ENCODE results near the gene SSR4. TPM values are rescaled to one million over a fixed set of nuclear protein-coding genes. Genes with fewer than 3 reads are reported as not detected.

The SSR4 gene
- total RNA-seq, 1 donor = 156 TPM

GRCh38 chrX:153803211-153804099 lies 9.0 kb downstream of the SSR4 start:
- TF ChIP-seq CTCF (IDR thresholded peaks at IDR 0.05; ENCODE audit: extremely low read depth, low read depth, low read length) = no peak
- H3K4me3 ChIP-seq (ENCODE audit: insufficient read depth, low read length) = no peak overlapping the region
- no peaks in the 10 kb centered on the region for H3K27me3 ChIP-seq (ENCODE audit: insufficient read depth, low read length)
- H3K9me3 ChIP-seq (ENCODE audit: low read depth, low read length) = no peaks in the 10 kb centered on the region
- H3K4me2 ChIP-seq (ENCODE audit: insufficient read depth, low read length) = no peak overlapping the region
- H3K4me1 ChIP-seq (ENCODE audit: insufficient read depth, low read length) = no peaks in the 10 kb centered on the region
- no peak overlapping the region for H2AFZ ChIP-seq (ENCODE audit: low read length)
- H3K79me2 ChIP-seq (ENCODE audit: insufficient read depth, low read length) = no peaks in the 10 kb centered on the region
- no peaks in the 10 kb centered on the region for H4K20me1 ChIP-seq (ENCODE audit: insufficient read depth, low read length)
- H3K27ac ChIP-seq (ENCODE audit: low read depth, low read length) = no peak overlapping the region
- no peaks in the 10 kb centered on the region for H3K36me3 ChIP-seq (ENCODE audit: insufficient read depth, low read length)
- no peak for DNase-seq (ENCODE audit: insufficient read length, low spot score, missing footprints)

GRCh38 chrX:153804100-153804595 lies 9.7 kb downstream of the SSR4 start:
- no peak for TF ChIP-seq CTCF (IDR thresholded peaks at IDR 0.05; ENCODE audit: extremely low read depth, low read depth, low read length)
- no peak for DNase-seq (ENCODE audit: insufficient read length, low spot score, missing footprints)
- H3K27ac ChIP-seq (ENCODE audit: low read depth, low read length) = no peak overlapping the region
- H3K27me3 ChIP-seq (ENCODE audit: insufficient read depth, low read length) = no peaks in the 10 kb centered on the region
- no peaks in the 10 kb centered on the region for H3K4me1 ChIP-seq (ENCODE audit: insufficient read depth, low read length)
- no peak overlapping the region for H2AFZ ChIP-seq (ENCODE audit: low read length)
- H3K9me3 ChIP-seq (ENCODE audit: low read depth, low read length) = no peaks in the 10 kb centered on the region
- no peaks in the 10 kb centered on the region for H4K20me1 ChIP-seq (ENCODE audit: insufficient read depth, low read length)
- no peak overlapping the region for H3K4me2 ChIP-seq (ENCODE audit: insufficient read depth, low read length)
- no peak overlapping the region for H3K4me3 ChIP-seq (ENCODE audit: insufficient read depth, low read length)
- H3K36me3 ChIP-seq (ENCODE audit: insufficient read depth, low read length) = no peaks in the 10 kb centered on the region
- no peaks in the 10 kb centered on the region for H3K79me2 ChIP-seq (ENCODE audit: insufficient read depth, low read length)

- no peak overlapping the region for H3K4me3 ChIP-seq (ENCODE audit: insufficient read depth, low read length)
- H4K20me1 ChIP-seq (ENCODE audit: insufficient read depth, low read length) = no peaks in the 10 kb centered on the region
- H3K79me2 ChIP-seq (ENCODE audit: insufficient read depth, low read length) = no peaks in the 10 kb centered on the region
- H3K36me3 ChIP-seq (ENCODE audit: insufficient read depth, low read length) = no peaks in the 10 kb centered on the region
- no peak overlapping the region for H3K4me2 ChIP-seq (ENCODE audit: insufficient read depth, low read length)
- TF ChIP-seq CTCF (IDR thresholded peaks at IDR 0.05; ENCODE audit: extremely low read depth, low read depth, low read length) = no peak
- H3K9me3 ChIP-seq (ENCODE audit: low read depth, low read length) = no peaks in the 10 kb centered on the region
- no peak overlapping the region for H3K27ac ChIP-seq (ENCODE audit: low read depth, low read length)
- H3K4me1 ChIP-seq (ENCODE audit: insufficient read depth, low read length) = no peaks in the 10 kb centered on the region
- H2AFZ ChIP-seq (ENCODE audit: low read length) = no peak overlapping the region
- DNase-seq (ENCODE audit: insufficient read length, low spot score, missing footprints) = no peak
- H3K27me3 ChIP-seq (ENCODE audit: insufficient read depth, low read length) = no peaks in the 10 kb centered on the region
Measured at GRCh38 chrX:153804621-153805020, 10.2 kb downstream of the SSR4 start.

- Histone ChIP-seq H3K4me1 (ENCODE audit: insufficient read depth, low read length) (no peaks in the 10 kb centered on the region), H2AFZ (ENCODE audit: low read length) (no peak overlapping the region), H4K20me1 (ENCODE audit: insufficient read depth, low read length) (no peaks in the 10 kb centered on the region), H3K36me3 (ENCODE audit: insufficient read depth, low read length) (no peaks in the 10 kb centered on the region), H3K4me3 (ENCODE audit: insufficient read depth, low read length) (no peak overlapping the region), H3K4me2 (ENCODE audit: insufficient read depth, low read length) (no peak overlapping the region), H3K27ac (ENCODE audit: low read depth, low read length) (no peak overlapping the region), H3K27me3 (ENCODE audit: insufficient read depth, low read length) (no peaks in the 10 kb centered on the region), H3K9me3 (ENCODE audit: low read depth, low read length) (no peaks in the 10 kb centered on the region), H3K79me2 (ENCODE audit: insufficient read depth, low read length) (no peaks in the 10 kb centered on the region)
- TF ChIP-seq CTCF (IDR thresholded peaks at IDR 0.05; ENCODE audit: extremely low read depth, low read depth, low read length) = no peak
- DNase-seq (ENCODE audit: insufficient read length, low spot score, missing footprints) = no peak
Measured at GRCh38 chrX:153805436-153805835, 11.0 kb downstream of the SSR4 start.

All from osteoblast (primary cell).